ENCODE measurements around the gene ITPRIP. TPM values are rescaled to one million over a fixed set of nuclear protein-coding genes. Genes with fewer than 3 reads are reported as not detected.

The ITPRIP gene
- polyA plus RNA-seq, 1 of the 3 experiments (the other 2 are of a cell fraction): 22.1 TPM

DNA sequence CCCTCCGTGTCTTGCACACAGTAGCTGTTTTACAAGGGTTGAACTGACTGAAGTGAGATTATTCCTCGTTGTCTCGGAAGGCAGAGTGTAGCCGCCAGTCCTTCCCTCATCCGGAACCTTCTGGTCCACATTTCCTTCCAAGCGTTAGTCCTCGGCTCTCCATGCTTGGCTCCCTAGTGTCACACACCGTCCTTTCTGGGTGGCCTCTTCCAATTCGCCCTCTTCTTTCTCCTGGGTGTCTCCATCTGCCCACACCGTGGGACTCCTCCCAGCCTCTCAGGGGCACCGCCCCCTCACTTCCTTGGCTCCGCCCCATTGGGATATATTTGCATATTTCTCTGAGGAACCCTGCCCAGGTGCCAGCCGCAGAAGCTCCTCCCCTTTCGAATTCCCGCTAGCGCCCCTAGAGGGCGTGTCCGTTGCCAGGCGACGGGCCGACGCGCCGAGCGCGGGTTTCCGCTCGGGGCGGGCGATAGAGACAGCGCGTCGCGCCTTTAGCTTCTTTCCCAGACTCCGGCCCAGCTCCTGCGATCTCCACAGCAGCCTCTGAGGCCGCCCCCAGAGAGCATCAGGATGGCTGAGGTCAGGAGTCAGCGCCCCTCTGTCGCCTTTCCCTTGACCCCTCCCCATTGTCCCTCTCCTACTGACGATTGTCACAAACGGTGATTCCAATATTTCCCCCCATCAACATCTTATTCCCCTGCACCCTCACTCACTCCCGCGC lies 15.2 kb upstream of the ITPRIP start, which contains the start of gene CFAP58 (continued):
- TF ChIP-seq EZH2phosphoT487 (IDR thresholded peaks at IDR 0.05; ENCODE audit: borderline replicate concordance, low read depth) (no peak), EP300 (IDR thresholded peaks at IDR 0.05; ENCODE audit: borderline replicate concordance in 1 of 2, low read depth in 1 of 2, low read length in 1 of 2) (no peak)

DNA sequence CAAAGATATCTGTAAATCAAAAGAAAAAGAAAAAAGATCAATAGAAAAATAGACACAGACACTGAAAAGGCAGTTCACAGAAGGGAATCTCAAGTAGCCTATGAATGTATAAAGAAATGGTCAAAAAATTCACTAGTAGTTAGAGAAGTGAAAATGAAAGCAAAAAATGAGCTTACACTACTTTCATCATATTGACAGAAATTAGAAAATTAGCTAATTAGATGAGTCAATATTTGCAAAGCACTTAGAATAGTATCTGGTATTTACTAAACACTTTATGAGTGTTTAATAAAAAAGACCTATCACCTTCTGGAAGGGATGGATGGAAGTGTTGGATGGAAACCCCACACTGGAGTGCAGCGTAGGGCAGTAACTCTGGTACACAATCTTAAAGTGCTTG lies 13.7 kb upstream of the ITPRIP start:
- H3K4me1 ChIP-seq (ENCODE audit: control insufficient read depth in 1 of 2, insufficient read depth in 2 of 2, low read depth in 1 of 2, low read length in 1 of 2): peaks cover 5 to 13% of the 10 kb centered on the region in 2 experiments; a peak in 3 of 4 replicates
- 88% methylated on average over 1 of the region's 1 CpG for WGBS (ENCODE audit: low lambda C conversion rate)
- no peaks in the 10 kb centered on the region for H3K27me3 ChIP-seq (ENCODE audit: insufficient read depth)
- no peaks in the 10 kb centered on the region for H3K9me3 ChIP-seq
- peaks cover 11% of the 10 kb centered on the region for H3F3A ChIP-seq (replicated peaks; ENCODE audit: insufficient read depth)
- H3K4me2 ChIP-seq: peak overlapping the region; percentile 77
- no peak for DNase-seq
- POLR2A ChIA-PET: no interaction called here
- no peaks in the 10 kb centered on the region for H3K79me2 ChIP-seq (ENCODE audit: insufficient read depth)
- H3K27ac ChIP-seq (ENCODE audit: low read depth in 2 of 2, low read length in 1 of 2): peak overlapping the region in 1 of 2 experiments; percentile 22; a peak in 1 of 4 replicates
- no peaks in the 10 kb centered on the region for H3K9me2 ChIP-seq
- H3K36me3 ChIP-seq (replicated peaks in 1 of 2; ENCODE audit: control insufficient read depth in 1 of 2, insufficient read depth in 2 of 2, low read length in 1 of 2): no peaks in the 10 kb centered on the region
- TF ChIP-seq JUND (IDR thresholded peaks at IDR 0.05): no peak
- TF ChIP-seq RXRA (IDR thresholded peaks at IDR 0.05; ENCODE audit: borderline replicate concordance, low read depth): no peak
- TF ChIP-seq TCF12 (IDR thresholded peaks at IDR 0.05): no peak
- TF ChIP-seq, protein P1, sequence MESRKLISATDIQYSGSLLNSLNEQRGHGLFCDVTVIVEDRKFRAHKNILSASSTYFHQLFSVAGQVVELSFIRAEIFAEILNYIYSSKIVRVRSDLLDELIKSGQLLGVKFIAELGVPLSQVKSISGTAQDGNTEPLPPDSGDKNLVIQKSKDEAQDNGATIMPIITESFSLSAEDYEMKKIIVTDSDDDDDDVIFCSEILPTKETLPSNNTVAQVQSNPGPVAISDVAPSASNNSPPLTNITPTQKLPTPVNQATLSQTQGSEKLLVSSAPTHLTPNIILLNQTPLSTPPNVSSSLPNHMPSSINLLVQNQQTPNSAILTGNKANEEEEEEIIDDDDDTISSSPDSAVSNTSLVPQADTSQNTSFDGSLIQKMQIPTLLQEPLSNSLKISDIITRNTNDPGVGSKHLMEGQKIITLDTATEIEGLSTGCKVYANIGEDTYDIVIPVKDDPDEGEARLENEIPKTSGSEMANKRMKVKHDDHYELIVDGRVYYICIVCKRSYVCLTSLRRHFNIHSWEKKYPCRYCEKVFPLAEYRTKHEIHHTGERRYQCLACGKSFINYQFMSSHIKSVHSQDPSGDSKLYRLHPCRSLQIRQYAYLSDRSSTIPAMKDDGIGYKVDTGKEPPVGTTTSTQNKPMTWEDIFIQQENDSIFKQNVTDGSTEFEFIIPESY (IDR thresholded peaks at IDR 0.05; ENCODE audit: borderline replicate concordance, low read depth): no peak
- no peak for TF ChIP-seq POLR2AphosphoS5 (IDR thresholded peaks at IDR 0.05; ENCODE audit: low read depth, low read length)
- no peak for TF ChIP-seq MXI1 (IDR thresholded peaks at IDR 0.05; ENCODE audit: low read depth, low read length)
- TF ChIP-seq MAX (IDR thresholded peaks at IDR 0.05; ENCODE audit: low read depth): no peak
- TF ChIP-seq, protein P2, sequence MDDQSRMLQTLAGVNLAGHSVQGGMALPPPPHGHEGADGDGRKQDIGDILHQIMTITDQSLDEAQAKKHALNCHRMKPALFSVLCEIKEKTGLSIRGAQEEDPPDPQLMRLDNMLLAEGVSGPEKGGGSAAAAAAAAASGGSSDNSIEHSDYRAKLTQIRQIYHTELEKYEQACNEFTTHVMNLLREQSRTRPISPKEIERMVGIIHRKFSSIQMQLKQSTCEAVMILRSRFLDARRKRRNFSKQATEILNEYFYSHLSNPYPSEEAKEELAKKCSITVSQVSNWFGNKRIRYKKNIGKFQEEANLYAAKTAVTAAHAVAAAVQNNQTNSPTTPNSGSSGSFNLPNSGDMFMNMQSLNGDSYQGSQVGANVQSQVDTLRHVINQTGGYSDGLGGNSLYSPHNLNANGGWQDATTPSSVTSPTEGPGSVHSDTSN (IDR thresholded peaks at IDR 0.05): no peak
- TF ChIP-seq GABPA (IDR thresholded peaks at IDR 0.05; ENCODE audit: low read depth): no peak
- no peak for TF ChIP-seq TAF1 (IDR thresholded peaks at IDR 0.05; ENCODE audit: borderline replicate concordance, low read depth, low read length)
- no peak for TF ChIP-seq RFX5 (IDR thresholded peaks at IDR 0.05; ENCODE audit: low read length)
- no peak for TF ChIP-seq NFIC (IDR thresholded peaks at IDR 0.05; ENCODE audit: borderline replicate concordance)
- TF ChIP-seq IRF3 (IDR thresholded peaks at IDR 0.05; ENCODE audit: low read depth, low read length): no peak
- no peak for TF ChIP-seq TEAD4 (IDR thresholded peaks at IDR 0.05; ENCODE audit: borderline replicate concordance, insufficient read depth)
- no peak for TF ChIP-seq GATA2 (CRISPR knock-in tag; IDR thresholded peaks at IDR 0.05)
- no peak for TF ChIP-seq EP300 (IDR thresholded peaks at IDR 0.05; ENCODE audit: borderline replicate concordance in 1 of 2, low read depth in 1 of 2, low read length in 1 of 2)
- TF ChIP-seq MEF2A (IDR thresholded peaks at IDR 0.05; ENCODE audit: borderline replicate concordance, low read depth): no peak
- no peak overlapping the region; the same call in 1 of the 2 replicates for H3K9ac ChIP-seq
- H2AFZ ChIP-seq (ENCODE audit: low read depth): no peak overlapping the region
- peak overlapping the region in 1 of 2 experiments; percentile 66; a peak in 1 of 4 replicates for H3K4me3 ChIP-seq (ENCODE audit: low read depth in 2 of 2, low read length in 1 of 2)
- no peaks in the 10 kb centered on the region for H4K20me1 ChIP-seq (ENCODE audit: insufficient read depth)
- CTCF ChIA-PET: interaction anchor here (1.2 to 7.0 kb wide), 14 partner anchors 10 to 271 kb away, joined by 3 to 229 read pairs (median 14); partner anchors contain the start of gene ITPRIP

Data from SK-N-SH (cell line).